H9 (cell line): ENCODE measurements around the gene C19orf73. TPM values are rescaled to one million over a fixed set of nuclear protein-coding genes. Genes with fewer than 3 reads are reported as not detected.

Experiments
- DNase-seq: peaks from one replicate; pipeline ENCODE4 v3.0.0-alpha.2; 2017
- H2AFZ ChIP-seq: one replicate; pipeline ENCODE4 v1.6.1; 2013; ENCODE audit warnings: mild to moderate bottlenecking, low read length, control low read depth, moderate library complexity
- H2AK5ac ChIP-seq: 2 replicates; pipeline ENCODE4 v1.6.1; 2013; ENCODE audit warnings: low read length, control low read depth, mixed read lengths; ENCODE audit not compliant: insufficient read length
- H2BK120ac ChIP-seq: one replicate; pipeline ENCODE4 v1.6.1; 2013; ENCODE audit warnings: low read depth, mild to moderate bottlenecking, low read length, control low read depth, inconsistent platforms; ENCODE audit not compliant: poor library complexity, severe bottlenecking
- H2BK12ac ChIP-seq: 2 replicates; pipeline ENCODE4 v1.6.1; 2013; ENCODE audit warnings: low read length, control low read depth, mixed read lengths, low read depth; ENCODE audit not compliant: insufficient read length
- H2BK15ac ChIP-seq: 2 replicates; pipeline ENCODE4 v1.6.1; 2013; ENCODE audit warnings: low read depth, low read length, control low read depth
- H2BK20ac ChIP-seq: one replicate; pipeline ENCODE4 v1.6.1; 2013; ENCODE audit warnings: low read depth, mild to moderate bottlenecking, low read length, control low read depth, inconsistent platforms; ENCODE audit not compliant: poor library complexity, severe bottlenecking
- H2BK5ac ChIP-seq: 2 replicates; pipeline ENCODE4 v1.6.1; 2013; ENCODE audit warnings: low read length, control low read depth, mixed read lengths; ENCODE audit not compliant: insufficient read length
- H3K14ac ChIP-seq: 2 replicates; pipeline ENCODE4 v1.6.1; 2013; ENCODE audit warnings: low read length, control low read depth; ENCODE audit not compliant: insufficient read depth
- H3K18ac ChIP-seq: 2 replicates; pipeline ENCODE4 v1.6.1; 2013; ENCODE audit warnings: low read depth, mild to moderate bottlenecking, mixed read lengths, low read length, control low read depth; ENCODE audit not compliant: insufficient read length
- H3K23ac ChIP-seq: 2 replicates; pipeline ENCODE4 v1.6.1; 2013; ENCODE audit warnings: low read length, control low read depth, mixed read lengths, low read depth; ENCODE audit not compliant: insufficient read length
- H3K23me2 ChIP-seq: 2 replicates; pipeline ENCODE4 v1.6.1; 2013; ENCODE audit warnings: low read depth, mild to moderate bottlenecking, mixed read lengths, low read length, control low read depth; ENCODE audit not compliant: insufficient read length, poor library complexity, severe bottlenecking
- H3K27ac ChIP-seq: 2 replicates; pipeline ENCODE4 v1.5.1; 2013; ENCODE audit warnings: low read length, control low read depth, mixed read lengths, low read depth; ENCODE audit not compliant: insufficient read length
- H3K27me3 ChIP-seq: 2 replicates; pipeline ENCODE4 v1.6.1; 2013; ENCODE audit warnings: low read length, control low read depth, inconsistent platforms; ENCODE audit not compliant: insufficient read depth
- H3K4ac ChIP-seq: 2 replicates; pipeline ENCODE4 v1.6.1; 2013; ENCODE audit warnings: low read depth, mild to moderate bottlenecking, control low read depth, inconsistent platforms, low read length, moderate library complexity
- H3K4me1 ChIP-seq: 2 replicates; pipeline ENCODE4 v1.6.1; 2013; ENCODE audit warnings: low read length, control low read depth, inconsistent platforms; ENCODE audit not compliant: insufficient read depth
- H3K4me2 ChIP-seq: 2 replicates; pipeline ENCODE4 v1.6.1; 2013; ENCODE audit warnings: low read length, control low read depth, mixed read lengths; ENCODE audit not compliant: insufficient read length, insufficient read depth
- H3K56ac ChIP-seq: 2 replicates; pipeline ENCODE4 v1.6.1; 2013; ENCODE audit warnings: low read depth, mild to moderate bottlenecking, mixed read lengths, low read length, control low read depth; ENCODE audit not compliant: insufficient read length
- H3K79me1 ChIP-seq: 2 replicates; pipeline ENCODE4 v1.6.1; 2013; ENCODE audit warnings: low read depth, mild to moderate bottlenecking, moderate library complexity, low read length, control low read depth, inconsistent platforms; ENCODE audit not compliant: insufficient read depth, poor library complexity, severe bottlenecking
- H3K79me2 ChIP-seq: 2 replicates; pipeline ENCODE4 v1.6.1; 2013; ENCODE audit warnings: low read length, control low read depth, inconsistent platforms; ENCODE audit not compliant: insufficient read depth
- H3K9ac ChIP-seq: 2 replicates; pipeline ENCODE4 v1.6.1; 2013; ENCODE audit warnings: low read length, control low read depth, mixed read lengths; ENCODE audit not compliant: insufficient read length; ENCODE audit errors: extremely low read depth
- H3K9me3 ChIP-seq: one replicate; pipeline ENCODE4 v1.6.1; 2013; ENCODE audit warnings: low read depth, low read length, inconsistent platforms; ENCODE audit not compliant: control insufficient read depth
- H3T11ph ChIP-seq: one replicate; pipeline ENCODE4 v1.6.1; 2013; ENCODE audit warnings: mild to moderate bottlenecking, low read length, control low read depth, inconsistent platforms
- H4K20me1 ChIP-seq: one replicate; pipeline ENCODE4 v1.6.1; 2013; ENCODE audit not compliant: control insufficient read depth, insufficient read length, insufficient read depth
- H4K5ac ChIP-seq: 2 replicates; pipeline ENCODE4 v1.6.1; 2013; ENCODE audit warnings: low read depth, mild to moderate bottlenecking, mixed read lengths, low read length, control low read depth; ENCODE audit not compliant: insufficient read length
- H4K8ac ChIP-seq: replicated peaks from 2 replicates; pipeline ENCODE4 v1.6.1; 2013; ENCODE audit warnings: low read length, control low read depth, mixed read lengths, low read depth; ENCODE audit not compliant: insufficient read length
- H4K91ac ChIP-seq: 2 replicates; pipeline ENCODE4 v1.6.1; 2013; ENCODE audit warnings: low read depth, mild to moderate bottlenecking, moderate library complexity, mixed read lengths, low read length, control low read depth; ENCODE audit not compliant: insufficient read length
- H3K27ac Mint-ChIP-seq, 3 experiments: 2 replicates in 2 of 3; 3 replicates in 1 of 3; pipeline ENCODE4 v1.8.0; 2020 to 2021; ENCODE audit warnings: mixed read lengths in 3 of 3, mild to moderate bottlenecking in 1 of 3, moderate library complexity in 1 of 3
- H3K27me3 Mint-ChIP-seq: 2 replicates; pipeline ENCODE4 v1.8.0; 2021; ENCODE audit warnings: low read depth, mild to moderate bottlenecking, moderate library complexity, mixed read lengths
- H3K36me3 Mint-ChIP-seq, 3 experiments: 2 replicates in 2 of 3; 3 replicates in 1 of 3; pipeline ENCODE4 v1.8.0; 2020 to 2021; ENCODE audit warnings: low read depth in 3 of 3, mixed read lengths in 3 of 3; ENCODE audit not compliant: insufficient read depth in 1 of 3
- H3K4me1 Mint-ChIP-seq, 2 experiments: 2 replicates each; pipeline ENCODE4 v1.8.0; 2020; ENCODE audit warnings: mixed read lengths in 2 of 2
- H3K4me3 Mint-ChIP-seq, 2 experiments: 2 replicates in 1 of 2; 3 replicates in 1 of 2; pipeline ENCODE4 v1.8.0; 2020 to 2021; ENCODE audit warnings: mild to moderate bottlenecking in 2 of 2, mixed read lengths in 2 of 2, moderate library complexity in 1 of 2
- H3K9me3 Mint-ChIP-seq, 2 experiments: 2 replicates in 1 of 2; 3 replicates in 1 of 2; pipeline ENCODE4 v1.8.0; 2020; ENCODE audit warnings: mild to moderate bottlenecking in 2 of 2, mixed read lengths in 2 of 2, moderate library complexity in 1 of 2
- CTCF ChIP-seq: fragments of 200-600 bp; sonication (generic); conservative IDR thresholded peaks from 3 replicates; pipeline ENCODE4 v1.8.0; 2021; ENCODE audit warnings: antibody characterized with exemption, mild to moderate bottlenecking
- WGBS: extraction: QIAGEN DNeasy Blood & Tissue Kit; methylation state at CpG from one replicate; pipeline ENCODE4 v1.1.7; 2013; ENCODE audit warnings: missing lambda C conversion rate, low lambda C conversion rate, mixed read lengths; ENCODE audit not compliant: insufficient read length; ENCODE audit errors: extremely low coverage; 5-methylcytosine and 5-hydroxymethylcytosine counted together
- total RNA-seq: library from RNA; stranded (reverse); gene quantifications from 2 replicates; pipeline ENCODE4 v1.2.1, GENCODE V29; 2021

The C19orf73 gene
- total RNA-seq, 1 experiment from 2014 or later, result 1.1 TPM

GRCh38 chr19:49168421-49168820, 49.5 kb upstream of the C19orf73 start:
- Histone ChIP-seq H3K4ac (no peak overlapping the region), H2BK20ac (no peak overlapping the region), H4K20me1 (no peaks in the 10 kb centered on the region), H3K27ac (no peak overlapping the region), H2BK120ac (no peak overlapping the region), H3K9ac (no peak overlapping the region), H3K79me1 (no peaks in the 10 kb centered on the region), H4K5ac (no peak overlapping the region), H4K8ac (no peak overlapping the region), H3K27me3 (no peaks in the 10 kb centered on the region), H2BK5ac (no peak overlapping the region), H3K23ac (no peak overlapping the region), H3K79me2 (no peaks in the 10 kb centered on the region), H3K18ac (no peak overlapping the region), H3K56ac (no peak overlapping the region), H4K91ac (no peak overlapping the region), H3K4me1 (no peaks in the 10 kb centered on the region), H3K9me3 (no peaks in the 10 kb centered on the region), H2BK12ac (no peak overlapping the region), H2BK15ac (no peak overlapping the region), H3K23me2 (no peaks in the 10 kb centered on the region), H2AK5ac (no peak overlapping the region), H3T11ph (no peak overlapping the region), H3K14ac (no peak overlapping the region), H3K4me2 (no peak overlapping the region), H2AFZ (no peak overlapping the region)
- no peaks in the 10 kb centered on the region for H3K9me3 Mint-ChIP-seq
- peaks cover 0 to 6% (median 0%) of the 10 kb centered on the region in 3 experiments; a peak in 1 of 7 replicates for H3K36me3 Mint-ChIP-seq
- H3K27me3 Mint-ChIP-seq, result no peaks in the 10 kb centered on the region; the same call in none of the 2 replicates
- H3K27ac Mint-ChIP-seq, result no peak overlapping the region
- peaks cover 3 to 12% of the 10 kb centered on the region in 2 experiments; a peak in 3 of 4 replicates for H3K4me1 Mint-ChIP-seq
- no peak for DNase-seq
- no CpG with 5 or more reads among the region's 23 CpGs for whole genome bisulfite sequencing
- TF ChIP-seq CTCF, result no peak
- no peak overlapping the region; a peak in 1 of 5 replicates for H3K4me3 Mint-ChIP-seq
